NCI-H82 (cell line): ENCODE results near the gene APOBEC3H.
A peak's percentile ranks its signal among the peaks of the same experiment; 100 is the strongest.

Source experiments
- DNase-seq: peaks from one replicate; lab custom pipeline; 2025; lab: John Stamatoyannopoulos, UW

The APOBEC3H gene

GRCh38 chr22:39110631-39111561 lies 13.9 kb downstream of the APOBEC3H start:
- no peak for DNase-seq

- DNase-seq: peak; percentile 40
Measured at GRCh38 chr22:39114112-39114511, 17.1 kb downstream of the APOBEC3H start.

DNA sequence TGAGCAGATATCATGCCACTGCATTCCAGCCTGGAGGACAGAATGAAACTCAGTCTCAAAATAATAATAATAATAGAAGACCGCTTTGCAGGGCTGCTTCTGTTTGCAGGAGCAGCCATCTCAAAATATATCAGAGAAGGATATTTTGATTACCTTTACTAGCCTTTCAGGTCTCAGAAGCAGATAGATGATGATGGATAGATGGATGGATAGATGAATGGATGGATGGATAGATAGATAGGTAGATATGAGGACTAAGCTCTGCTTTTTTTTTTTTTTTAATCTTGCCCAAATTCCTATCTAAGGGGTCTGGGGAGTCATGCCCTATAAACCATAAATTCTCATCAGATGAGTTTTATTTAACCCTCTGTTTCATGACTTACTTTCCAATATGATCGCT lies 18.5 kb downstream of the APOBEC3H start:
- no peak for DNase-seq

GRCh38 chr22:39115977-39116621 lies 19.1 kb downstream of the APOBEC3H start:
- DNase-seq: no peak

DNA sequence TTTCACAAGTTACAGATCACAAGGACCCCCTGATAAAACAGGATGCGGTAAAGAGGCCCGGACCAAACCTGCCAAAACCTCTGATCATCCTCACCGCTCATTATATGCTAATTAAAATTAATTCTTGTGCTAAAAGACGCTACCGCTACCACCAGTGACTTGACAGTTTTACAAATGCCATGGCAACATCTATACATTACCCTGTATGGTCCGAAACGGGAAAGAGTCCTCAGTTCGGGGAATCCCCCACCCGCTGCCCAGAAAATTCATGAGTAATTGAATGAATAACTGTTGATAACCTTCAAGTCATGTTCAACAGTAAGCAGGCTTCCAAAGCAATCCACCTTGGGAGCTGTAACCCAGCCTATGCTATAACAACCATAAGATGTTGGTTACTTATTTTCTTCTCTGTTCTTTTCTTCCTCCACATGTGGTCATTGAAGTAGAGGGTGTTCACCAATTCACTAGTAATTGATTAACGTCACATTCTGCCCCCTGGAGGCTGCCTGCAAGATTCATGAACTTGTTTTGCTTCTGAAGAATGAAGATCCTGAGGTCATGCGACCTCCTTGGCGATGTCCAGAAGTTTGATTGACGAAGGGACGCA lies 20.6 kb downstream of the APOBEC3H start:
- DNase-seq: peak; percentile 65

DNA sequence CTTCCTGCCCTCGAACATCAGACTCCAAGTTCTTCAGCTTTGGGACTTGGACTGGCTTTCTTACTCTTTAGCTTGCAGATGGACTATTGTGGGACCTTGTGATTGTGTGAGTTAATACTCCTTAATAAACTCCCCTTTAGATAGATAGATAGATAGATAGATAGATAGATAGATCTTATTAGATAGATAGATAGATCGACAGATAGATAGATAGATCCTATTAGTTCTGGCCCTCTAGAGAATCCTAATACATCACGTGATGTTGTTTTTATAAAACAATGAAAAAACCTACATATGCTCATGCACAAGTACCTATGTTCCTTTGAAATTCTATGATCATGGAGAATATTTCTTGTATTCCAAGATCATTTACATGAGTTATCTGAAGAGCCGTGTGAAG lies 23.9 kb downstream of the APOBEC3H start:
- no peak for DNase-seq

- no peak for DNase-seq
Measured at GRCh38 chr22:39122772-39123470, 25.9 kb downstream of the APOBEC3H start.

DNA sequence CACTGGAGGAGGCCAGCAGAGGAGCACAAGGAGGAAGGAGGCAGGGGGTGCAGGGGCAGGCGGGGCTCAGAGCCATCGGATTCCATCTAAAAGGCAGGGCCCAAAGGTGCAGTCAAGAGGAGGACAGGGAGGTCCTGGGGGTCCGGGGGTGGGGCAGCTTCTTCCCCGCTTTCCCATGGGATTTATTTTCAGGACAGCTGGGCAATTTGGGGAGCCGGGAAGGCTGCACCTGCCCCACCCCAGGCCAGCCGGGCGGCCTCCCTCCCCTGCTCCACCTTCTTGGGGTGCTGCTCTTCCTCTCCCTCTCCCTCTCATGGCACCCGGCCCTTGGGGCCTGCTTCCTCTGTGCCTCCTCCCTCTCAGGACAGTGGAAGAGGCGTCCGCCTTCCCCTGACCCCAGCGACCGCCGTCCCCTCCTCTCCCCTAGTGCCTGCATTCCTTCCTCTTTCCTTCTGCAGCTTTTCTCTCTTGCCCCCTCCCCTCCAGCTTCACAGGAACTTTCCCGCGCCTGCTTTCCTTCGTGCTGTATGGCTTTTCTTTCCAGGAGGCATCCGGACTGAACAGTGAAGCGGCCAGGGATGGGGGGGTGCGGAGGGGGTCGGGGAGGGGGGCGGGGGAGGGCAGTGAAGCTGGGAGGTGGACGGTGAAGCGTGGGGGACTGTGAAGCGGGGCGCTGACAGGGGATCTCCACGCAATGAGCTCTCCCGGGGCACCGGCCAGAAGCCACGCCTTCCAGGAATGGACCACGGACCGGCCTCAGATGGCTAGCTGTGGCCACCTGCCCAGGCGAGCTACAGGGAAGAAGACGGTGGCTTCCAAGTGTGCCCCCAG lies 26.9 kb downstream of the APOBEC3H start:
- DNase-seq: no peak

DNA sequence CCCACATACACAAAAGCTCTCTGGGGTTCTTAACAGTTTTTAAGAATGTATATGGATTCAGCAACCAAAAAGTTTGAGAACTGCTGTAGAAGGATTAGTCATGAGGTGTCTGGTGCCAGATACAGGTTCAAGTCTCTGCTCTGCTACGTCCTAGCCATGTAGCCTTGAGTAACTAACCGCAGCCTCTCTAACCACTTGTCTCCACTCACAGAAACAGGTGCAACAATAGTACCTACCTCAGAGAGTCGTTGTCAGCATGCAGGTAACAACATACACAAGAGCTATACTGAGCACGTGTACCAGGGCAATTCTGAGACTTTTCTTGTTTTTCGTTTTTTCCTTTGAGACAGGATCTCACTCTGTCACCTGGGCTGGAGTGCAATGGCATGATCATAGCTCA lies 28.6 kb downstream of the APOBEC3H start:
- DNase-seq: no peak

DNA sequence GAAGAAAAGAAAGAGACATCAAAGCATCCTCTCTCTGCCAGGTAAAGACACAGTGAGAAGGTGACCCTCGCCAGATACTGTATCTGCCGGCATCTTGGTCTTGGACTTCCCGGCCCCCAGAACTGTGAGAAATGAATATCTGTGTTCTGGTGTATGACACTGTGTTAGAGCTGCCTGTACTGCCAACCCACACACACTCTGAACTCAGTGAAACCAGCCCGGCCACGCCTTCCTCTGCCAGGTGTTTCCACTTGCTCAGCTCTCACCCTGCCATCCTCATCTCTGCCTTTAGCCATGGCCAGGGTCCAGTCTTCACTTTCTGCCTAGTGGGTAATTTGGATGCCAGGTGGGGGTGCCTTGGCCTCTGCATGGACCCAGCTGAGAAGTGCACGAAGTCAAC lies 31.5 kb downstream of the APOBEC3H start:
- DNase-seq: no peak

GRCh38 chr22:39129081-39129480 lies 32.0 kb downstream of the APOBEC3H start:
- no peak for DNase-seq

- no peak for DNase-seq
Measured at GRCh38 chr22:39129746-39130145, 32.7 kb downstream of the APOBEC3H start.

DNA sequence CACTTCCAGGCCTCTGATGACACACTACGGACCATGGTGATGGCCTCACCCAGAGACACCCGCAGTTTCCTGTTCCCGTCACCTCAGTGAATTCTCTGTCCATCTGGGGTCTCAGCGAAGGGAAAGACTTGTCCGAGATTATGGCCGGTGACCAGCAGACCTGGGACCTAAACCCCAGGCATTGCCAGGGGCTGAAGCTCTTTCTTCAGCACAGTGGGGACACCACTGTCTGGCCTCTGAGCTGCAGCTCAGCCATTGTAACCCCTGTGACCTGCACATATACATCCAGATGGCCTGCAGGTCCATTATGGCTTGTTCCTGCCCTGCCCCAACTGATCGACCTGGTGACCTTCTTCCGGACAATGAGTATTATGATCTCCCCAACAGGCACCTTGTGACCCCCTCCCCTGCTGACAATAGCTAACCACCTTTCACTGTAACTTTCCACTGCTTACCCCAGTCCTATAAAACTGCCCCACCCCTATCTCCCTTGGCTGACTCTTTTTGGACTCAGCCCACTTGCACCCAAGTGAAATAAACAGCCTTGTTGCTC lies 33.2 kb downstream of the APOBEC3H start:
- DNase-seq: no peak

GRCh38 chr22:39130892-39131855 lies 34.1 kb downstream of the APOBEC3H start:
- no peak for DNase-seq

GRCh38 chr22:39132281-39132680 lies 35.2 kb downstream of the APOBEC3H start:
- DNase-seq: no peak

DNA sequence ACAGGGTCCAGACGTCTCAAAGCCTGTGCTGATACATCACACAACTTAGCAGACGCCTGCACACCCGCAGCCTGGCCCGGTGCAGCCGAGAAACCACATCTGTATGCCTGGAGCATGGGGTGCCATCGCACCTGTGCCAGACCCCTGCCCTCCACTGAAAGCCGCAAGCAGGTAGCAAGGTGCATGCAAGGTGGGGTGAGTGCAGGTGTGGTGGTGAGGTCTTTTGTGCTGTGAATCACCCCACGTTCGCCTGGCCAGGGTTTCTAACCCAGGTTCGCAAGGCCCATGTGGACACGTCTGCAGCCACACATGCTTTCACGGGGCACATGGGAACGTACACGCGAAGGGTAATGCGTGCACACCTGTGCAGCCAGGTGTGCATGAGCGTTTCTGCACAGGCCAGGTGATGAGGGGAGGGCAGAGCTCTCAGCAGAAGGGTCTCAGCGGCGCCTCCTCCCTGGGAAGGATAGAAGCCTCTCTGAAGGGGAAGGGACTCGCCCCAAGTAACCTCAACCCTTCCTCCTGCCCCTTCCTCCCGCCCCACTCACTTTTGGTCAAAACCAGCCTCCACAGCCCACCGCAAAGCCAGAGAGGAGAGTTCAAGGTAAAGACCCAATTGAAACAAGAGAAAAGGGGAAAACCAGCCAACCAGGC lies 36.0 kb downstream of the APOBEC3H start:
- no peak for DNase-seq

DNA sequence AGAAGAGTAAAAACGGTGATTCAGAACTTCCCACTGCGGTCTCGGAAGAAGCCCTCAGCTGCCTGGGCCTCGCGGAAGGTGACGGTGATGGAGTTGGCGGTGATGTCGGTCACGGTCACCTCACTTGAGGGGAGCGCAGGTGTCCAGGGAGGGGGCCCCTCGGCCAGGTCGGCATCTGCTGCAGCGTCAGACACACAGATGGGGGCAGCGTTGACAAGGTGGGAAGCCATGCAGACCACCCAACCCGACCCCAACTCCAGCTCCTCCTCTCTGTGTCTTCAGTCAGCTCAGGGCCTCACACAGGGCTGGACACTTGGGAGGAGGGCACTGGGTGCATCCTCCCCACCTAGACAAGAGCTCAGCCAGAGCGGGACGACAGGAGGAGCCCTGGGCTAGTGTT lies 36.8 kb downstream of the APOBEC3H start:
- no peak for DNase-seq

- no peak for DNase-seq
Measured at GRCh38 chr22:39134366-39135091, 37.5 kb downstream of the APOBEC3H start.
